NB4 (cell line): ENCODE data around the gene NETO2.
A peak's percentile ranks its signal among the peaks of the same experiment; 100 is the strongest.
"Not testable (repeated sequence)": the region's sequence is repeated elsewhere in the genome, so short reads cannot be mapped to it uniquely, and the experiment has no call there.

ENCODE experiments used
- DNase-seq: peaks from one replicate; pipeline ENCODE4 v3.0.0; 2010; ENCODE audit warnings: low read depth
- H3K4me3 ChIP-seq: one replicate; pipeline ENCODE4 v1.5.1; 2011; ENCODE audit warnings: mild to moderate bottlenecking, low read depth, low read length, moderate library complexity
- MYC ChIP-seq: IDR thresholded peaks from 2 replicates; pipeline ENCODE4 v1.6.1; 2011; ENCODE audit warnings: low read depth, low read length
- POLR2A ChIP-seq: IDR thresholded peaks from 2 replicates; pipeline ENCODE4 v1.6.1; 2011; ENCODE audit warnings: mild to moderate bottlenecking; ENCODE audit not compliant: insufficient read length; ENCODE audit errors: extremely low read depth
- TF ChIP-seq, protein P1 (sequence below): IDR thresholded peaks from 2 replicates; pipeline ENCODE4 v1.6.1; 2011; ENCODE audit warnings: low read depth, low read length
- TF ChIP-seq, protein P2 (sequence below): IDR thresholded peaks from one replicate; pipeline ENCODE4 v1.5.1; 2012; ENCODE audit warnings: low read depth, low read length

Gene NETO2

DNA sequence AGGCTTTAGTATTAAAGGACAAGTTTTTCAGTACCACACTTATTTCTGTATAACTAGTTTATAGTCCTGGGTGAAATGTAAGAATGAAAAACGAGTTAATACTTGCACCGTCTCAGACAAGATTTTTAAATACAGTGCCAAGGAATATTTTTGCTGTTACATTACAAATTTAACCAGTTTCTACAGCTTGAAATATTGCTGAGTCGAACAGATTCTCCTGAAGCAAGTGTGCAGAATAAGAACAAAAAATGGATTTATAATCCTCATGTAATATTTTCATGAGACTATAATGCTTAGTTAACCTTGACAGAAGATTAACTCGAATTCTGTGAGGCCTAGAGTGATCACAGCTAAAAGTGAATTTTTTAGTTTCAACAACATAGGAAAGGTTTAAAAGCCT, 3.1 kb downstream of the NETO2 start:
- no peak overlapping the region for H3K4me3 ChIP-seq
- DNase-seq: no peak
- no peak for TF ChIP-seq POLR2A
- TF ChIP-seq, protein P1, sequence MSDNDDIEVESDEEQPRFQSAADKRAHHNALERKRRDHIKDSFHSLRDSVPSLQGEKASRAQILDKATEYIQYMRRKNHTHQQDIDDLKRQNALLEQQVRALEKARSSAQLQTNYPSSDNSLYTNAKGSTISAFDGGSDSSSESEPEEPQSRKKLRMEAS: no peak
- no peak for TF ChIP-seq MYC
- TF ChIP-seq, protein P2, sequence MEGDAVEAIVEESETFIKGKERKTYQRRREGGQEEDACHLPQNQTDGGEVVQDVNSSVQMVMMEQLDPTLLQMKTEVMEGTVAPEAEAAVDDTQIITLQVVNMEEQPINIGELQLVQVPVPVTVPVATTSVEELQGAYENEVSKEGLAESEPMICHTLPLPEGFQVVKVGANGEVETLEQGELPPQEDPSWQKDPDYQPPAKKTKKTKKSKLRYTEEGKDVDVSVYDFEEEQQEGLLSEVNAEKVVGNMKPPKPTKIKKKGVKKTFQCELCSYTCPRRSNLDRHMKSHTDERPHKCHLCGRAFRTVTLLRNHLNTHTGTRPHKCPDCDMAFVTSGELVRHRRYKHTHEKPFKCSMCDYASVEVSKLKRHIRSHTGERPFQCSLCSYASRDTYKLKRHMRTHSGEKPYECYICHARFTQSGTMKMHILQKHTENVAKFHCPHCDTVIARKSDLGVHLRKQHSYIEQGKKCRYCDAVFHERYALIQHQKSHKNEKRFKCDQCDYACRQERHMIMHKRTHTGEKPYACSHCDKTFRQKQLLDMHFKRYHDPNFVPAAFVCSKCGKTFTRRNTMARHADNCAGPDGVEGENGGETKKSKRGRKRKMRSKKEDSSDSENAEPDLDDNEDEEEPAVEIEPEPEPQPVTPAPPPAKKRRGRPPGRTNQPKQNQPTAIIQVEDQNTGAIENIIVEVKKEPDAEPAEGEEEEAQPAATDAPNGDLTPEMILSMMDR: no peak

DNA sequence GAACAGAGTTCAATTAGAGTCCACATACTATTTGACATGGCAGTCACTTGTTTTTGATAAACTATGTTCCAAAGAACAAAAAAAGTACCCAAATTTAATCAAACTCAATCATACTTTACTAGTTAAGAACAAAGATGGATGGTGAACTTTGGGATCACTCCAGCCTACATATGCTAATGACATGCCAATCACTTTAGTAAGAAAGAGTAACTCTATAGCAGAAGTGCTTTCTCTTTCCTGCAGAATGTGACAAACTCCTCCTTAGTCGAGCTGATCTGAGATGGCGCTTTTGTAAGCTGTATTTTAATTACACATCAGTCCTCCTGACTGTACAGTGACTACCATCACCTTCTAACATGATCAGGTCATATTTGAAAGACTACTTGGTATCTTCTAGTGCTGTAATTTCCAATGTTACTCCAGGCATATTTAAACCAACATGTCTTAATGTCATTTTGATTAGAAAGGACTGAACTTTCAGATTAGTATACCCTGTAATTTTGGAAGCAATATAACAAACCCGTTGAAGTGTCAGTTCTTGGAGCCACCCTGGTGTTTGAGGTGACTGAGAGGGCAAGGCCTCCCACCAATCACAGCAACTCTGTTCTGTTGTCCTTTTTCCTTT, 4.1 kb downstream of the NETO2 start:
- TF ChIP-seq POLR2A: no peak
- no peak for TF ChIP-seq MYC
- TF ChIP-seq, protein P1: no peak
- TF ChIP-seq, protein P2: no peak
- no peak for DNase-seq
- H3K4me3 ChIP-seq: no peak overlapping the region

DNA sequence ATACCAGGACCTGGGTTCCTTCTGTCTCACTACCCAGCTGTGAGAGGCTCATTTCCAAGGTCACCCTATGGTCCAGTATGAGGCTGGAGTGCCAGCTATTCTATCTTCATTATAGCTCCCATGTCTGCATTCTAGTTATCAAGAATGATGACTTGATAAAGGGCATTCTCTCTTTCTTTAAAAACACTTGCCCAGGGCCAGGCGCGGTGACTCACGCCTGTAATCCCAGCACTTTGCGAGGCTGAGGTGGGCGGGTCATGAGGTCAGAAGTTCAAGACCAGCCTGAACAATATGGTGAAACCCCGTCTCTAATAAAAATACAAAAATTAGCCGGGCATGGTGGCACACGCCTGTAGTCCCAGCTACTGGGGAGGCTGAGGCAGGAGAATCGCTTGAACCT, 5.8 kb downstream of the NETO2 start:
- not testable (repeated sequence) for H3K4me3 ChIP-seq
- peak; percentile 34 for DNase-seq

DNA sequence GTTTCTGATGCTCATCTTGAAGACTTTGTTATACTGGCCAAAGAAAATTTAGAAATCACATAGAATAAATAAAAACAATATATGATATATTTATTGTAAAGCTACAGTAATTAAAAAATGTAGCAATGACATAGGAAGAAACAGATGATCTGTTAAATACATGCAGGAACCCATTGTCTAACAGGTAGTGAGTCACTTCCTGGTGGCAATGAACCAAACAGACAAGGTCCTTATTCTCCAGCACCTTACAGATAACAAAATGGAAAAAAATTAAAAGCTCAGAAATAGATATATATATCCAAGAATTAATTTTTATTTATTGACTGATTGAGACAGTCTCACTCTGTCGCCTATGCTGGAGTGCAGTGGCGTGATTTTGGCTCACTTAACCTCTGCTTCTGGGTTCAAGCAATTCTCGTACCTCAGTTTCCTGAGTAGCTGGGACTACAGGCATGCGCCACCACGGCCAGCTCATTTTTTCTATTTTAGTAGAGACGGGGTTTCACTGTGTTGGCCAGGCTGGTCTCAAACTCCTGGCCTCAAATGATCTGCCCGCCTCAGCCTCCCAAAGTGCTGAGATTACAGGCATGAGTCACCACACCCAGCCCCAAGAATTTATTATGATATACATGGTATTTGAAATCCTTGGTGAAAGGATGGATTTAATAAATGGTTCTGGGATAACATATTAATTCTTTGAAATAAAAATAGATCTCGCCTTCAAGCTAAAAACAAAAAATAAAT, 7.5 kb downstream of the NETO2 start:
- H3K4me3 ChIP-seq: no peak overlapping the region
- peak; percentile 61 for DNase-seq
- TF ChIP-seq, protein P2: no peak
- TF ChIP-seq POLR2A (no peak), MYC (no peak)
- TF ChIP-seq, protein P1: no peak

DNA sequence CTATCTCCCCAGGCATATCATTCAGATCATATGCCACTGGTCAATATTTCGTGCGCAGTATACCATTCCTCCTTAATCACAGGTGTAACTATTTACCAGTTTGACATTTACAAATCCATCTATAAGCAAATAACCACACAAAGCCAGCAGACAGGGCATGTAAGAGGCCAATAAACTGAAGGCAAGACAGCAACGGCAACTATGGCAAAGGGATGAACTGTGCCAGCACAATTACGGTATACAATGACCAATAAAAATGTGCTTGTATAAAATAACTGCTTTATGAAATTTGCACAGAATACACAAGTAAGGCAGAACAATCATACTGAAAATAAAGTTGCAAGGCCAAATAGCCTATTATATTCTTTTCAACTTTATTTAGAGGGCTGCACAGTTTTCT, 9.2 kb downstream of the NETO2 start:
- no peak for DNase-seq
- TF ChIP-seq MYC (no peak), POLR2A (no peak)
- TF ChIP-seq, protein P1: no peak
- TF ChIP-seq, protein P2: no peak
- no peak overlapping the region for H3K4me3 ChIP-seq

DNA sequence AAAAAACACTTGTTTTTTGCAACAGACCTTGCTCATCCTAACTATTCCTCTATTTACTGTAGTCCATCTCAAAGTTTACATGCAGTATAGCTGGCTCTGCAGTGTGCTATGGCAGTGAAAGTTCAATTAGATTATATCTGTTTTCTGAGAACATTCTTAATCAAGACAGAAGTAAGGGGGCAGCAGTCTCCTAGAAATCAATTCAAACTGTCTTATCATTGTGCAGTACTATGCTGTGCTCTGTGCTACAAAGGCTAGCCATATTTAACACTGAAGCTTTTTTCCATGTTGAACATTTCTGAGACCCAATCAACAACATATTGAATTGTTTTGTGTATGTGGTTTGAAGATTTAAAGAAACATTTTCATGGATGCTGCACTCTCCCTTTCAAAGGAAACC, 11.4 kb downstream of the NETO2 start:
- H3K4me3 ChIP-seq: no peak overlapping the region
- TF ChIP-seq MYC: no peak
- TF ChIP-seq, protein P2: no peak
- no peak for TF ChIP-seq POLR2A
- TF ChIP-seq, protein P1: no peak
- DNase-seq: no peak
